Measurements from ENCODE around the gene MGAT4B.

DNA sequence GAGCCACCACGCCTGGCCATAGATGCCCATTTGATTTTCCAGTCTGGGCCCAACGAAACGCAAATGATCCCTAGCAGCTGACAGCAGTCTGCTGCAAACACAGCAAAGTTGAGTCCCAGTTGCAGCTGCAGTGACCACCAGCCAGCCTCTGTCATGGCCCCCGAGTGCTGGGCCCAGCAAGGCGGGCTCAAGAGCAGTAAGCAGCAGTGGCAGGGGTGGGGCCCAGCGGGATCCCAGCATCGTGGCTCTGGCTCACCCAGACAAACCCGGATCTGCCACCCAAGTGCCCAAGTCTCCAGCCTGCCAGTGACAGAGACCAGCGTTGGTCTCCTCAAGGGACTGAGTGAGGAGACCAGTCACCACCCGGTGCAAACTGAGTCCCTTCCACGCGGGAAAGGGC is 19.8 kb downstream of the MGAT4B start:
- TF ChIP-seq, protein P1, sequence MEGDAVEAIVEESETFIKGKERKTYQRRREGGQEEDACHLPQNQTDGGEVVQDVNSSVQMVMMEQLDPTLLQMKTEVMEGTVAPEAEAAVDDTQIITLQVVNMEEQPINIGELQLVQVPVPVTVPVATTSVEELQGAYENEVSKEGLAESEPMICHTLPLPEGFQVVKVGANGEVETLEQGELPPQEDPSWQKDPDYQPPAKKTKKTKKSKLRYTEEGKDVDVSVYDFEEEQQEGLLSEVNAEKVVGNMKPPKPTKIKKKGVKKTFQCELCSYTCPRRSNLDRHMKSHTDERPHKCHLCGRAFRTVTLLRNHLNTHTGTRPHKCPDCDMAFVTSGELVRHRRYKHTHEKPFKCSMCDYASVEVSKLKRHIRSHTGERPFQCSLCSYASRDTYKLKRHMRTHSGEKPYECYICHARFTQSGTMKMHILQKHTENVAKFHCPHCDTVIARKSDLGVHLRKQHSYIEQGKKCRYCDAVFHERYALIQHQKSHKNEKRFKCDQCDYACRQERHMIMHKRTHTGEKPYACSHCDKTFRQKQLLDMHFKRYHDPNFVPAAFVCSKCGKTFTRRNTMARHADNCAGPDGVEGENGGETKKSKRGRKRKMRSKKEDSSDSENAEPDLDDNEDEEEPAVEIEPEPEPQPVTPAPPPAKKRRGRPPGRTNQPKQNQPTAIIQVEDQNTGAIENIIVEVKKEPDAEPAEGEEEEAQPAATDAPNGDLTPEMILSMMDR (IDR thresholded peaks at IDR 0.05; ENCODE audit: low read depth, low read length, missing input control) = no peak
- TF ChIP-seq, protein P2, sequence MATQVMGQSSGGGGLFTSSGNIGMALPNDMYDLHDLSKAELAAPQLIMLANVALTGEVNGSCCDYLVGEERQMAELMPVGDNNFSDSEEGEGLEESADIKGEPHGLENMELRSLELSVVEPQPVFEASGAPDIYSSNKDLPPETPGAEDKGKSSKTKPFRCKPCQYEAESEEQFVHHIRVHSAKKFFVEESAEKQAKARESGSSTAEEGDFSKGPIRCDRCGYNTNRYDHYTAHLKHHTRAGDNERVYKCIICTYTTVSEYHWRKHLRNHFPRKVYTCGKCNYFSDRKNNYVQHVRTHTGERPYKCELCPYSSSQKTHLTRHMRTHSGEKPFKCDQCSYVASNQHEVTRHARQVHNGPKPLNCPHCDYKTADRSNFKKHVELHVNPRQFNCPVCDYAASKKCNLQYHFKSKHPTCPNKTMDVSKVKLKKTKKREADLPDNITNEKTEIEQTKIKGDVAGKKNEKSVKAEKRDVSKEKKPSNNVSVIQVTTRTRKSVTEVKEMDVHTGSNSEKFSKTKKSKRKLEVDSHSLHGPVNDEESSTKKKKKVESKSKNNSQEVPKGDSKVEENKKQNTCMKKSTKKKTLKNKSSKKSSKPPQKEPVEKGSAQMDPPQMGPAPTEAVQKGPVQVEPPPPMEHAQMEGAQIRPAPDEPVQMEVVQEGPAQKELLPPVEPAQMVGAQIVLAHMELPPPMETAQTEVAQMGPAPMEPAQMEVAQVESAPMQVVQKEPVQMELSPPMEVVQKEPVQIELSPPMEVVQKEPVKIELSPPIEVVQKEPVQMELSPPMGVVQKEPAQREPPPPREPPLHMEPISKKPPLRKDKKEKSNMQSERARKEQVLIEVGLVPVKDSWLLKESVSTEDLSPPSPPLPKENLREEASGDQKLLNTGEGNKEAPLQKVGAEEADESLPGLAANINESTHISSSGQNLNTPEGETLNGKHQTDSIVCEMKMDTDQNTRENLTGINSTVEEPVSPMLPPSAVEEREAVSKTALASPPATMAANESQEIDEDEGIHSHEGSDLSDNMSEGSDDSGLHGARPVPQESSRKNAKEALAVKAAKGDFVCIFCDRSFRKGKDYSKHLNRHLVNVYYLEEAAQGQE (IDR thresholded peaks at IDR 0.05) = no peak
- no peak for TF ChIP-seq EGR1 (IDR thresholded peaks at IDR 0.05; ENCODE audit: low read depth in 2 of 2)
- no peak for TF ChIP-seq YY1 (IDR thresholded peaks at IDR 0.05)
- TF ChIP-seq FOXA1 (IDR thresholded peaks at IDR 0.05) = no peak
- TF ChIP-seq GABPA (IDR thresholded peaks at IDR 0.05 in 1 of 2, conservative IDR thresholded peaks at IDR 0.05 in 1 of 2) = no peak
